ENCODE data around the gene MCTP2.
A peak's percentile ranks its signal among the peaks of the same experiment; 100 is the strongest.

MCTP2 gene

DNA sequence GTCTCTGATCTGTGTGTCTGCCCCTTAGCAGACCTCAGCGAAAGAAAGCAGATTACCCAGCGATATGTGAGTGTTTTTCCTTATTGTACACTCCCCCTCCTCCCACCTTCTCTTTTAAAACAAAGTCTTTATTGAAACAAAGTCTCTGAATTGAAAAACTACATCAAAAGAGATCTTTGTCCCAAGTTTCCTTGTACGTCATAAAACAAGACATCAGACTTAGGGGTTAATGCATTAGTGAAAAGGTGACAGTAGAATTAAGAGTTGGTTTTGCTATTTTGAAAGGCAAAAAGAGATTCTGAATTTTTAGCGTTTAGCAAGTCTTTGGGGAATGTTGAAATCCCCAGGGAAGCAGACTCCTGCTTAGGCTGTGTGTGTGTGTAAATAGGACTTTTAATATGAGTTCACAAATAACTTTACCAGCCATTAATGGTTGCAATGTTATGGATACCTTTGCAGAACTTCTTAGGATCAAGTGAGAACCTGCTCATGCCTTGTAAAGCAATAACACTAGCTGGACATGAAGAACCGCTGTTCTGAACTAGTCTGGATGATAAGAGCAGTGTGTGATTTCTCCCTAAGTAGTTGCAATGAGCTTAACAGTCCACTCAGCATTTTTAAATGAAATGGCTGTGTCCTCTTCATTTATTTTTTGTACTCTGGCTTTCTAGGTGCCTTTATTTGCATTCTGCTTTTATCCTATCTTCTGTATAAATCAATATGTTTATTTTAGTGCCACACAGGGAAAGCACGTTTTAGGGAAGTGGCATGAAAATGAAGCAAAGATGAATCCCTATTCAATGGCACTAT, 136.6 kb downstream of the MCTP2 start:
- H3K9me3 Mint-ChIP-seq, result no peaks in the 10 kb centered on the region
- no peak overlapping the region for H3K4me3 Mint-ChIP-seq
- H3K36me3 Mint-ChIP-seq (ENCODE audit: insufficient read depth), result peaks cover 36% of the 10 kb centered on the region
- no peak overlapping the region for H3K27ac Mint-ChIP-seq
- ATAC-seq (replicated peaks) (no peak), DNase-seq (no peak)
- no peaks in the 10 kb centered on the region for H3K27me3 Mint-ChIP-seq
- H3K4me1 Mint-ChIP-seq (ENCODE audit: low read depth in 2 of 2), result no peaks in the 10 kb centered on the region

DNA sequence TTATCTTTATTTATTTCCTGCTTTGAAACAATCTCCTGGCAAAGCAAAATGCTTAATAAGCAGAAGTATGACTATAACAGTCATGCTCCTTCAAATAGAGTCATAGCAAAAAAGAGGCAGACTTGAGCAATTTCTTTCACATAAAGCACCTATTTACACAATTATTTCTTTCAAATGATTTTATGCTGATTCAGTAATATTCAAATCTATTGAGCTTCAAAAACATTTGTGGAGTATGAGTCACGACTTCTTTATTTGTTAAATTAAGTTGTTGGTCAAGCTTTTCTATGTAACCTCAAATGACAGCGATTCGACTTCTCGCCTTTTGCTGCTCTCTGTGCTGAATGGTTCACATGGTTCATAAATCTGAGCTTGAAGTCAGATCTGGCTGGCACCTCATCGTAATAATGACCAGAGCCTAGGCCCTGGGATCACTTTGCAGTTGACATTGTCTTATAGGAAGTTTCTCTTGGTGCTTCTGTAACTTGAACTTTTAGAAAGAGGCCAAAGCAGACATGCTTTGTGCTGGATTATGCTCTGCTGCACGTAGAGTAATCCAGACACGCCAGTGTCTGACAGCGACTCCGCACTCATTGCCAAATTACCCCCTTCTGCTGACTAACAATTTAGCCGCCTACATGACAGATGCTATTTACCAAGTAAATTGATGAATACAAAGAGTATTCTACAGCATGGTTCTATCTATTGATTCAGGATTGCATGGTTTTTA, 139.0 kb downstream of the MCTP2 start:
- Mint-ChIP-seq H3K27me3 (no peaks in the 10 kb centered on the region), H3K36me3 (ENCODE audit: insufficient read depth) (peaks cover 43% of the 10 kb centered on the region), H3K27ac (no peak overlapping the region), H3K4me3 (no peak overlapping the region), H3K4me1 (ENCODE audit: low read depth in 2 of 2) (no peaks in the 10 kb centered on the region), H3K9me3 (no peaks in the 10 kb centered on the region)
- ATAC-seq (replicated peaks) (no peak), DNase-seq (no peak)

DNA sequence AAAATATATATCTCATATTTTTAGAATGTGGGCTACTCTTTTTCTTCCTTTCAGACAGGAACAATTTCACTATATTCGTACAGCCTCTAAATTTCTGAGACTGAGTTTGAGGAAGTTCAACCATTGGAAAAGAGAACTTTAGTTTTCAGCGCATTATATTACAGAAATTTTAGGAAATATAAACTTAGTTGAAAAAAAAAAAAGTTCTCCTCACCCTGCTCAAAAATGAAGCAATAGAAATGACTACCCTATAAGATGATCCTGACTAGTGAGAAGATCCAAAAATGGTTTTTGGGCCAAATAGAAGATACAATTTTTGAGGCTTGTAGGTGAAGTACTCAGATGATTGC, 139.6 kb downstream of the MCTP2 start:
- ATAC-seq (replicated peaks) (no peak), DNase-seq (no peak)
- Mint-ChIP-seq H3K9me3 (no peaks in the 10 kb centered on the region), H3K27me3 (no peaks in the 10 kb centered on the region), H3K4me1 (ENCODE audit: low read depth in 2 of 2) (no peaks in the 10 kb centered on the region), H3K4me3 (no peak overlapping the region), H3K27ac (no peak overlapping the region), H3K36me3 (ENCODE audit: insufficient read depth) (peaks cover 43% of the 10 kb centered on the region)

DNA sequence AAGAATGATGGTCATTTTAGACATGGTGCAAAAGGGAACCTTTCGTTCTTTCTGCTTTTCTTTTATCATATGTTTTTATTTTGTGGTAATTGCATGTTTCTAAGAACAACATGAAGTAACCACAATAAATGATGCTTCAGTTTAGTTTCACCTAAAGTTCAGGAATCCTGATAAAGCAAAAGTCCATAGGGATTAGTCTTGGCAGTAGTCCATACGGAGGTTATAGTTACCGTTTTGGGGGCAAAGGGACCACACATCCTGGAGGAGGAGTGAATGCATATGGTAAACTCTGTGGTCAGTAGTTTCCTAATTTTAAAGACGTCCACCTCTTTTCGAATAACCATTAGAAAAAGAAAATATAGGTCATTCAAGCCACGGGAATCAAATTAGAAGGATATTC, 141.5 kb downstream of the MCTP2 start:
- ATAC-seq (replicated peaks), result no peak
- no peaks in the 10 kb centered on the region for H3K27me3 Mint-ChIP-seq
- peaks cover 41% of the 10 kb centered on the region for H3K36me3 Mint-ChIP-seq (ENCODE audit: insufficient read depth)
- H3K4me3 Mint-ChIP-seq, result no peak overlapping the region
- no peak overlapping the region for H3K27ac Mint-ChIP-seq
- no peak for DNase-seq
- H3K4me1 Mint-ChIP-seq (ENCODE audit: low read depth in 2 of 2), result peaks cover 0 to 3% of the 10 kb centered on the region in 2 donors
- no peaks in the 10 kb centered on the region for H3K9me3 Mint-ChIP-seq

DNA sequence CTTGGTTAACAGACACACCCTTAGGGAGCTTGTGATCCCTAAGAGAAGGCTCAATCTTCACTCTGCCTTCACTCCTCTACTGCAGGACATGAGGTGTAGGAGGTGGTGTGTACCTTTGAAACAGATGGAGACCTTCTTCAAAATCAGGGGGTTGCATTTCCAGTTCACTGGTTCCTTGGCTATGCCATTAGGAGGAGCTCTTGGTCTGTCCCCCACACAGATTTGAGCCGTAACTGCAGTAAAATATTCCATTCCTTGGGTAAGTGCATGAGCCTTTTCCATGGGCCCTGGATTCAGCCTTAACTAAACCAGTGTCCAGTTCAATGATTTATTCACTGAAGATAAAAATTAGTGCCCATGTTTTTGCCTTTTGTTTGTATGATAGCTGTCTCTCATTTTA, 144.6 kb downstream of the MCTP2 start:
- DNase-seq, result no peak
- H3K36me3 Mint-ChIP-seq (ENCODE audit: insufficient read depth), result peaks cover 27% of the 10 kb centered on the region
- H3K27ac Mint-ChIP-seq, result no peak overlapping the region
- H3K9me3 Mint-ChIP-seq, result no peaks in the 10 kb centered on the region
- H3K4me1 Mint-ChIP-seq (ENCODE audit: low read depth in 2 of 2), result peaks cover 0 to 6% of the 10 kb centered on the region in 2 donors
- no peaks in the 10 kb centered on the region for H3K27me3 Mint-ChIP-seq
- no peak for ATAC-seq (replicated peaks)
- no peak overlapping the region for H3K4me3 Mint-ChIP-seq

DNA sequence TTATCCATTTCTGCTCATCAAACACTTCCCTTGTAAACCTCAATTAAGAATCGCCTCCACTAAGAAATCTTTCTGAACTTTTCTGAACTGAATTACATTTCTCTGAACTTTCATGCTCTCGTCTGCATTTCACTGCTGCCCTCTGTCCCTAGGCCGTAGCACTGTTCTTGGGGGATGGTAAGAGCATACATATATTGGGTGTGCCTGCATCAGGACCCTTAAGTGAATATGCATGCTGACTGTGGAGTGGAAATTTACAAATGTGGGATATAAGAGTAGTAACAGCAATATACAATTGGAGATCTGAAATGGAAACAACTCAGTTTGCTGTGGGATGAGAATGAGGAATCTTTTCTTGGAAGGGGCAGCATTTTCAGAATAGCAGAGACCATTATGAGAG, 148.6 kb downstream of the MCTP2 start:
- Mint-ChIP-seq H3K4me1 (ENCODE audit: low read depth in 2 of 2) (peaks cover 0 to 6% of the 10 kb centered on the region in 2 donors), H3K27me3 (no peaks in the 10 kb centered on the region), H3K36me3 (ENCODE audit: insufficient read depth) (peaks cover 14% of the 10 kb centered on the region), H3K9me3 (no peaks in the 10 kb centered on the region), H3K27ac (peak overlapping the region in 1 of 2 donors; percentile 1), H3K4me3 (no peak overlapping the region)
- ATAC-seq (replicated peaks), result no peak
- DNase-seq, result no peak

DNA sequence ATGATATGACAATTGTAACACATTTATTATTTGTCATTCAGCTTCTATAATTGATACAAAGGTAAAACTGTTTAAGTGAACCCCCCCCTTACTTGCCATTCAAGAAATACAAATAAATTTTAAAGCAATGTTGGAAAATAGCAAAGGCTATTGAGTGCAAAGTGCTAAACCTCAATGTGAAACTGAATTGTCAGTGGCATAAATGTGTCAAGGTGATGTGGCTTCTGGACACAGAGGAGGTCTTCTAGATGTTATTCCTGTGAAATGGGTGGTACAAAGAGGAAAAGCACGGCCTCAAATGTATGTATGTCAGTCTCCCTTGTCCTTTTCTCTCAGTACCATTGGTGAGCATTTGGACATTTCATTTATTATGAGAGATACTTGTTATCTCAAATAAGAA, 149.4 kb downstream of the MCTP2 start:
- Mint-ChIP-seq H3K27ac (no peak overlapping the region), H3K36me3 (ENCODE audit: insufficient read depth) (peaks cover 14% of the 10 kb centered on the region), H3K4me3 (no peak overlapping the region), H3K4me1 (ENCODE audit: low read depth in 2 of 2) (peaks cover 0 to 6% of the 10 kb centered on the region in 2 donors), H3K9me3 (no peaks in the 10 kb centered on the region), H3K27me3 (no peaks in the 10 kb centered on the region)
- no peak for DNase-seq
- no peak for ATAC-seq (replicated peaks)

DNA sequence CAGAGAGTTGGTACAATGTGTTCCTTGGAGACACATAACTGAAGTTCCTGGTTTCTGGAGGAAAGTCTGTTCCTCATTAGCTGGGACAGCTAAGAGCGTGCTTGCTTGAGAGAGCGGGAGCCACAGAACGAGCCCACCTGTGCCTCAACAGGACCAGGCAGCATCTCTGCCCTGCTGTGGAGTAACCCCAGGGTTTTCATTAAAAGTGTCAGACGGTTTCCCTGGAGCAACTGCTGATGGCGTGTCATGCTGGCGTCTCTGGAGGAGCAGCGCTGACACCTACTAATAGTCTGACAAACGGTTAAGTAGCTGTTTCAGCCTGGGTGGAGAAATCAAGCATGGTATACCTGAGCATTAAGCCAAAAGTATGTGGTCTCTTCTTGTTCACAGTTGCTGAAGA, 150.0 kb downstream of the MCTP2 start:
- no peaks in the 10 kb centered on the region for H3K27me3 Mint-ChIP-seq
- no peaks in the 10 kb centered on the region for H3K9me3 Mint-ChIP-seq

DNA sequence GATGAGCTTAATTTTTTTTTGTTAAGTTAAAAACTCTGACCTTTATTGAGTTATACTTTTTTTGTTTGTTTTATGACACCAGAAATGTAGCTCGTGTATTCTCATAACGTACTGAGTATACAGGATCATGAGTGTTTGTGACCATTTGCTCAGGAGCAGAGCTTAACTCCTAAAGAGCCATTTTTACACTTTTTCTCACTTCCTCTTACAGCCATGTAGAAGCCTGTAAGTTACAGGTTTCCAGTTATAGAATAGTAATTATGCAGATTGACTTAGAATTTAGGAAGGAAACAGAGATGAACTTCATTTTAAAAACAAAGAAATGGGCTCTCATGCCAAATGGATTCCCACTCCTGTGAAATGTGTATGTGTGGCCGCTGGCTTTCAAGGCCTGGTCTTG, 151.7 kb downstream of the MCTP2 start:
- Mint-ChIP-seq H3K9me3 (no peaks in the 10 kb centered on the region), H3K4me1 (ENCODE audit: low read depth in 2 of 2) (peaks cover 10 to 14% of the 10 kb centered on the region in 2 donors), H3K27ac (no peak overlapping the region), H3K27me3 (no peaks in the 10 kb centered on the region), H3K4me3 (no peak overlapping the region), H3K36me3 (ENCODE audit: insufficient read depth) (peaks cover 12% of the 10 kb centered on the region)
- DNase-seq (no peak), ATAC-seq (replicated peaks) (no peak)

More for the DNA sequence above, 150.0 kb downstream of the MCTP2 start:
- DNase-seq (no peak), ATAC-seq (replicated peaks) (no peak)
- Mint-ChIP-seq H3K27ac (no peak overlapping the region), H3K4me3 (no peak overlapping the region), H3K4me1 (ENCODE audit: low read depth in 2 of 2) (peaks cover 0 to 6% of the 10 kb centered on the region in 2 donors), H3K36me3 (ENCODE audit: insufficient read depth) (peaks cover 14% of the 10 kb centered on the region)

DNA sequence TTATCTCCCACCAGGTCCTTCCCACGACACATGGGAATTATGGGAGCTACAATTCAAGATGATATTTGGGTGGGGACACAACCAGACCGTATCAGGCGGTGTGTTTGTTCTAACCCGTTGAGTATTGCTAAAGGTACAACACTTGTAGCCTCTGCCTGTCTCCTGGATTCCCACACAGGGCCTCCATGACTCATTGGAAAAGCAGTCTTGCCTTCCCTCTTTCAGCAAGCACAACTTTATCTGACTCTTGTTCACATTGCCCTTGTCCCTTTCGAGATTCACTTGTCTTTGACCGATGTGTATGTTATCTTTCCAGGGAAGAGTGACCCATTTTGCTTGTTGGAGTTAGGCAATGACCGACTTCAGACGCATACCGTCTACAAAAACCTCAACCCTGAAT, 152.3 kb downstream of the MCTP2 start:
- DNase-seq, result no peak
- H3K36me3 Mint-ChIP-seq (ENCODE audit: insufficient read depth), result peaks cover 12% of the 10 kb centered on the region
- H3K4me3 Mint-ChIP-seq, result no peak overlapping the region
- peaks cover 10 to 16% of the 10 kb centered on the region in 2 donors for H3K4me1 Mint-ChIP-seq (ENCODE audit: low read depth in 2 of 2)
- no peaks in the 10 kb centered on the region for H3K9me3 Mint-ChIP-seq
- H3K27me3 Mint-ChIP-seq, result no peaks in the 10 kb centered on the region
- peak overlapping the region in 1 of 2 donors; percentile 5 for H3K27ac Mint-ChIP-seq
- no peak for ATAC-seq (replicated peaks)

DNA sequence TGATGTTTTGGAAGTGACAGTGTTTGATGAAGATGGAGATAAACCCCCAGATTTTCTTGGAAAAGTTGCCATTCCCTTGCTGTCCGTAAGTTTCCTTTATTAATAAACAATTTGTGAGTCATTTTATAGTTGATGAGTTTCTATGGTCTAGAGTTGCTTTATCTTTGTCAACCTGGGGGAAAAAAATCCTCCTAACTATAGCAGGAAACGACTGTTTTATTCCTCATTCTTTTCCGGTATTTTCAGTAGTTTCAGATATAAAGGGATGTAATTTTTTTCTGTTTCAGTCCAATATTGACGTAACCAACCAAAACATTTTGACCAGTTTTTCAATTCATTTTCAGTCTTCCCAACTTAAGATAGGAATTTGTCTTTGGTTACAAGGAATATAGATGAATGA, 154.1 kb downstream of the MCTP2 start:
- H3K4me3 Mint-ChIP-seq, result no peak overlapping the region
- no peak overlapping the region for H3K27ac Mint-ChIP-seq
- peaks cover 10 to 18% of the 10 kb centered on the region in 2 donors for H3K4me1 Mint-ChIP-seq (ENCODE audit: low read depth in 2 of 2)
- H3K9me3 Mint-ChIP-seq, result no peaks in the 10 kb centered on the region
- no peaks in the 10 kb centered on the region for H3K27me3 Mint-ChIP-seq
- peaks cover 12% of the 10 kb centered on the region for H3K36me3 Mint-ChIP-seq (ENCODE audit: insufficient read depth)
- DNase-seq (no peak), ATAC-seq (replicated peaks) (no peak)

DNA sequence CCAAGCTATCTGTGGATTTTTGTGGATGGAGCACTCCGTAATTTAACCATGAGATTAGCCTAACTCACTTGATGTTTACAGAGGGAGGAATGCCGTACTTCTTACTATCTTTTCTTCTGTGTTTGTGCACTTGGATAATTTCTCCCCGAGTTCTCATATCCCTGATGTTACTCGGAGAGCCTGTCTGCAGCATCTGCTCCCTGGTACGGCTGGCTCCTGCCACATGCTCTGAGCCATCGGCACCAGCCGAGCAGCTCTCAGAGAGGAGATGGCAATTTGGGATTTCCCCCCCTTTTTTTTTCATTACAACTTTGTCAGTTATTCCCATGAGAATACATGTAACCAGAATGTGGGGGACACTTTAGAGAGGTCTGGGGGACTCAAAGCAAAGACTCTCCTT, 155.0 kb downstream of the MCTP2 start:
- no peak for DNase-seq
- Mint-ChIP-seq H3K9me3 (no peaks in the 10 kb centered on the region), H3K27me3 (no peaks in the 10 kb centered on the region), H3K36me3 (ENCODE audit: insufficient read depth) (peaks cover 12% of the 10 kb centered on the region), H3K4me3 (no peak overlapping the region), H3K27ac (no peak overlapping the region), H3K4me1 (ENCODE audit: low read depth in 2 of 2) (peaks cover 10 to 18% of the 10 kb centered on the region in 2 donors)
- no peak for ATAC-seq (replicated peaks)

DNA sequence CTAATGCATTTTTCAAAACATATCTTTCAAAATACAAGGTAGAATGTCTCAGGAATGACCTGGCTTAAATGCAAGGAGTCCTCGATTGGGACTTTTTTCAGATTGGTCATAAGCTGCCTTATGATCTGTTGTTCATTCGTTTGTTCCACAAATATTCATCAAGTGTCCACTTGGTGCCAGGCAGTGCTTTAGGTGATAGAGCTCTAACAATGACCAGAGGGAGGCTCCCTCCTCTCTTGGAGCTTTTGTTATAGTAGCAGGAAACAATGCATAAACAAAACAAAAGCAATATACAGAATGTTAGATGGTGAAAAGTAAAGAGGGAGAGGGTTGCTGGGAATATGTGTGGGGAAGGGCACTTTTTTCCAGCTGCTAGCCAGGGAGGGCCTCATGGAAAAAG, 156.1 kb downstream of the MCTP2 start:
- H3K36me3 Mint-ChIP-seq (ENCODE audit: insufficient read depth), result peaks cover 8% of the 10 kb centered on the region
- peaks cover 10 to 18% of the 10 kb centered on the region in 2 donors for H3K4me1 Mint-ChIP-seq (ENCODE audit: low read depth in 2 of 2)
- no peaks in the 10 kb centered on the region for H3K9me3 Mint-ChIP-seq

DNA sequence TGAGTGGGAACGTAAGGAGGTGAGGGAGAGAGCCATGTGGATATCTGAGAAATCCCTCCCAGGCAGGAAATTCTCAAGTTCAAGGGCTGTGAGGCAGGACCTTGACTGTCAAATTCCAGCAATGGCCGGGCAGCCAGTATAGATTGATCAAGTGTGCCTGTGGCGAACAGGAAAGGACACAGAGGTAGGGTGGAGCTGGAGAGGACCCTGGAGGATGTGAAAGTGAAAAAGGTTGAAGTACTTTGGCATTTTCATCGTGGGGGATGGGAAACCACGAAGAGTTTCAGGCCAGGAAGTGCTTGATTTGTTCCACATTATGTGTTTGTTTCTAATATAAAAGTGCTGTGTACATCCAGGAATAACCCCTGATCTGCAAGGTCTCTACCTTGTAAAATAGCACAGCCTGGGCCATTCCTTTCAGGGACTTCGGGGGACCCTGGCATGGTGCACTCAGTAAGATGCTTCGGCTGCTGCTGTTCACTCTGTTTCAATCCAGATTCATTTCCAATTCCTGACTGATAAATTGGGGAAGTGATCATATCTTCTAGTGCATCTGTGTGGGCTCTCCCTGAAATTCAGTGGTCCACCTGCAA, 156.6 kb downstream of the MCTP2 start:
- Mint-ChIP-seq H3K27me3 (no peaks in the 10 kb centered on the region), H3K36me3 (ENCODE audit: insufficient read depth) (peaks cover 9% of the 10 kb centered on the region), H3K27ac (peak overlapping the region; percentile 42 to 49), H3K9me3 (no peaks in the 10 kb centered on the region), H3K4me3 (peak overlapping the region in 1 of 2 donors; percentile 7), H3K4me1 (ENCODE audit: low read depth in 2 of 2) (peaks cover 10 to 18% of the 10 kb centered on the region in 2 donors)
- no peak for ATAC-seq (replicated peaks)
- DNase-seq, result no peak

More for the DNA sequence above, 156.1 kb downstream of the MCTP2 start:
- ATAC-seq (replicated peaks) (no peak), DNase-seq (no peak)
- H3K27ac Mint-ChIP-seq, result peak overlapping the region; percentile 3 to 42
- no peaks in the 10 kb centered on the region for H3K27me3 Mint-ChIP-seq
- H3K4me3 Mint-ChIP-seq, result peak overlapping the region in 1 of 2 donors; percentile 7

Data from effector memory CD8-positive, alpha-beta T cell (primary cell).